Esophagus muscularis mucosa (tissue), 4 donors: ENCODE data around the gene CHN1. TPM values are rescaled to one million over a fixed set of nuclear protein-coding genes. Genes with fewer than 3 reads are reported as not detected.

ENCODE experiments used
- DNase-seq: peaks from one replicate; pipeline ENCODE4 v3.0.0-alpha.2; 2017; ENCODE audit errors: extremely low spot score
- H3K27ac ChIP-seq, 4 donors: fragments of 200-600 bp; sonication (generic); replicated peaks in 1 of 4; 1 replicate in 3 of 4; 2 replicates in 1 of 4; pipeline ENCODE4 v1.5.1; 2016 to 2019; ENCODE audit warnings: mild to moderate bottlenecking in 1 of 4
- H3K27me3 ChIP-seq, 4 donors: fragments of 200-600 bp; sonication (generic); one replicate each; pipeline versions ENCODE4 v1.5.1 to v1.6.0; 2016 to 2019
- H3K36me3 ChIP-seq, 4 donors: fragments of 200-600 bp; sonication (generic); one replicate each; pipeline ENCODE4 v1.5.1; 2016 to 2019
- H3K4me1 ChIP-seq, 4 donors: fragments of 200-600 bp; sonication (generic); one replicate each; pipeline ENCODE4 v1.5.1; 2016 to 2019
- H3K4me3 ChIP-seq, 4 donors: fragments of 200-600 bp; sonication (generic); 1 replicate in 2 of 4; 2 replicates in 2 of 4; pipeline ENCODE4 v1.5.1; 2016 to 2019; ENCODE audit warnings: mild to moderate bottlenecking in 4 of 4, moderate library complexity in 1 of 4
- H3K9me3 ChIP-seq, 4 donors: fragments of 200-600 bp; sonication (generic); 1 replicate in 3 of 4; 2 replicates in 1 of 4; pipeline ENCODE4 v1.5.1; 2016 to 2019
- CTCF ChIP-seq, 3 experiments: fragments of 200-600 bp in 2 of 3; fragments of 450-650 bp in 1 of 3; sonication (generic) in 2 of 3; IDR thresholded peaks; one replicate each; pipeline ENCODE4 v1.5.1; 2017 to 2019; ENCODE audit warnings: antibody characterized with exemption in 3 of 3, mild to moderate bottlenecking in 2 of 3, moderate library complexity in 1 of 3
- EP300 ChIP-seq: sonication (generic); formaldehyde crosslinking; IDR thresholded peaks from one replicate; pipeline ENCODE4 v1.6.1; 2017; ENCODE audit warnings: antibody characterized with exemption
- POLR2A ChIP-seq: fragments of 450-650 bp; IDR thresholded peaks from one replicate; pipeline ENCODE4 v1.6.1; 2017; ENCODE audit warnings: antibody characterized with exemption, moderate library complexity, mild to moderate bottlenecking, low read depth
- POLR2AphosphoS5 ChIP-seq, 2 donors: sonication (generic); formaldehyde crosslinking; IDR thresholded peaks; one replicate each; pipeline ENCODE4 v1.6.1; 2017; ENCODE audit warnings: antibody characterized with exemption in 2 of 2
- WGBS: methylation state at CpG from one replicate; pipeline ENCODE4 v1.1.5; 2018; 5-methylcytosine and 5-hydroxymethylcytosine counted together
- intact Hi-C: fragments of 100-400 bp; cut with DNase I; formaldehyde crosslinking; loops from one replicate; pipeline ENCODE4 v1.15.1; 2023
- total RNA-seq, 4 donors: library from RNA; depleted of rRNA; stranded (reverse); fragments of >200 nt; gene quantifications; one replicate each; pipeline versions ENCODE4 v1.1.0 to v1.2.1, GENCODE V29; 2016

Gene CHN1
- total RNA-seq, 4 donors from 2014 or later: 23.2 to 32.3 (median 29.8) TPM

GRCh38 chr2:174985614-174986013 lies 19.6 kb downstream of the CHN1 start:
- no peak overlapping the region for H3K27ac ChIP-seq
- WGBS: 49% methylated on average over 2 of the region's 2 CpGs

GRCh38 chr2:174984561-174984960 lies 20.6 kb downstream of the CHN1 start:
- 73% methylated on average over 4 of the region's 4 CpGs for WGBS
- H3K4me1 ChIP-seq: peaks cover 0 to 4% (median 0%) of the 10 kb centered on the region in 4 donors
- intact Hi-C loops: no loop called here
- no peaks in the 10 kb centered on the region for H3K9me3 ChIP-seq
- H3K27me3 ChIP-seq: no peaks in the 10 kb centered on the region
- DNase-seq: no peak
- no peak overlapping the region for H3K4me3 ChIP-seq
- no peaks in the 10 kb centered on the region for H3K36me3 ChIP-seq
- TF ChIP-seq POLR2A (no peak), CTCF (IDR thresholded peaks at IDR 0.05) (no peak), POLR2AphosphoS5 (IDR thresholded peaks at IDR 0.05) (no peak), EP300 (no peak)
- no peak overlapping the region for H3K27ac ChIP-seq

More at GRCh38 chr2:174985614-174986013, 19.6 kb downstream of the CHN1 start:
- H3K36me3 ChIP-seq: no peaks in the 10 kb centered on the region
- TF ChIP-seq CTCF (IDR thresholded peaks at IDR 0.05) (peak; percentile 50 to 56 (median 56)), EP300 (no peak)
- intact Hi-C loops: no loop called here
- no peak for DNase-seq
- peak overlapping the region in 1 of 4 donors; percentile 17 for H3K4me3 ChIP-seq
- H3K27me3 ChIP-seq: no peaks in the 10 kb centered on the region
- H3K9me3 ChIP-seq: no peaks in the 10 kb centered on the region
- H3K4me1 ChIP-seq: peaks cover 0 to 12% (median 5%) of the 10 kb centered on the region in 4 donors

GRCh38 chr2:174981331-174981730 lies 23.9 kb downstream of the CHN1 start:
- H3K4me1 ChIP-seq: no peaks in the 10 kb centered on the region
- intact Hi-C loops: no loop called here
- H3K27ac ChIP-seq: no peak overlapping the region
- WGBS: 84% methylated on average over 2 of the region's 2 CpGs
- no peak overlapping the region for H3K4me3 ChIP-seq
- no peak for DNase-seq
- no peak for TF ChIP-seq CTCF (IDR thresholded peaks at IDR 0.05)
- no peak for TF ChIP-seq POLR2AphosphoS5 (IDR thresholded peaks at IDR 0.05)
- TF ChIP-seq POLR2A: no peak
- TF ChIP-seq EP300: no peak
- no peaks in the 10 kb centered on the region for H3K36me3 ChIP-seq
- H3K27me3 ChIP-seq: no peaks in the 10 kb centered on the region
- no peaks in the 10 kb centered on the region for H3K9me3 ChIP-seq

GRCh38 chr2:174979996-174980395 lies 25.2 kb downstream of the CHN1 start:
- DNase-seq: no peak
- H3K4me1 ChIP-seq: no peaks in the 10 kb centered on the region
- H3K36me3 ChIP-seq: no peaks in the 10 kb centered on the region
- H3K4me3 ChIP-seq: no peak overlapping the region
- H3K27ac ChIP-seq: no peak overlapping the region
- no peaks in the 10 kb centered on the region for H3K27me3 ChIP-seq
- 91% methylated on average over 1 of the region's 1 CpG for WGBS
- intact Hi-C loops: no loop called here
- no peaks in the 10 kb centered on the region for H3K9me3 ChIP-seq
- no peak for TF ChIP-seq CTCF (IDR thresholded peaks at IDR 0.05)
- TF ChIP-seq POLR2A: no peak
- TF ChIP-seq POLR2AphosphoS5 (IDR thresholded peaks at IDR 0.05): no peak
- no peak for TF ChIP-seq EP300

- H3K27ac ChIP-seq: no peak overlapping the region
- 93% methylated on average over 2 of the region's 2 CpGs for WGBS
- no peaks in the 10 kb centered on the region for H3K9me3 ChIP-seq
- H3K4me1 ChIP-seq: peaks cover 1 to 10% (median 7%) of the 10 kb centered on the region in 4 donors
- H3K4me3 ChIP-seq: no peak overlapping the region
- TF ChIP-seq EP300 (no peak), CTCF (IDR thresholded peaks at IDR 0.05) (no peak), POLR2A (no peak), POLR2AphosphoS5 (IDR thresholded peaks at IDR 0.05) (no peak)
- intact Hi-C loops: no loop called here
- no peak for DNase-seq
- H3K27me3 ChIP-seq: no peaks in the 10 kb centered on the region
- H3K36me3 ChIP-seq: no peaks in the 10 kb centered on the region
Observed at GRCh38 chr2:174977364-174977763, 27.8 kb downstream of the CHN1 start.
